Endothelial cell of umbilical vein (primary cell): Measurements from ENCODE around the gene BRAT1. TPM values are rescaled to one million over a fixed set of nuclear protein-coding genes. Genes with fewer than 3 reads are reported as not detected.

Experiments
- BruUV-seq: library from RNA; stranded (reverse); fragments of 400-500 nt; replicated peaks from 2 replicates; lab custom pipeline; 2021; lab: Mats Ljungman, UMichigan
- CTCF ChIA-PET: fragments of 300-600, 350-600 bp; sonication (Branson Sonifier 250); formaldehyde crosslinking; loops from one replicate; lab custom pipeline; 2021; ENCODE audit warnings: antibody characterized with exemption, inconsistent platforms; lab: Charles Lee
- POLR2A ChIA-PET: fragments of 300-600, 350-600 bp; sonication (Branson Sonifier 250); formaldehyde crosslinking; loops from one replicate; lab custom pipeline; 2021; ENCODE audit warnings: antibody characterized with exemption, inconsistent platforms; lab: Charles Lee
- DNase-seq: peaks from one replicate; pipeline ENCODE4 v3.0.0-alpha.2; 2011; ENCODE audit warnings: low read depth, low spot score
- FAIRE-seq: peaks from 2 replicates; lab custom pipeline; 2011; peaks lifted over from hg19 to GRCh38; lab: Jason Lieb, UNC
- H2AFZ ChIP-seq: 2 replicates; pipeline ENCODE4 v1.6.0; 2012; ENCODE audit warnings: low read depth, low read length, control low read depth, inconsistent platforms
- H3K27ac ChIP-seq: 2 replicates; pipeline ENCODE4 v1.5.1; 2011; ENCODE audit warnings: low read depth, mild to moderate bottlenecking, control low read depth, low read length, moderate library complexity; ENCODE audit not compliant: insufficient read depth
- H3K27me3 ChIP-seq, 2 experiments: 2 replicates each; pipeline versions ENCODE4 v1.6.0 to v1.6.1; 2011; ENCODE audit warnings: low read length in 2 of 2, mixed read lengths in 1 of 2; ENCODE audit not compliant: control insufficient read depth in 2 of 2, insufficient read depth in 2 of 2
- H3K36me3 ChIP-seq, 2 experiments: 2 replicates in 1 of 2; 3 replicates in 1 of 2; pipeline ENCODE4 v1.5.1; 2011; ENCODE audit warnings: low read length in 2 of 2, mild to moderate bottlenecking in 1 of 2, moderate library complexity in 1 of 2; ENCODE audit not compliant: control insufficient read depth in 2 of 2, insufficient read depth in 2 of 2; ENCODE audit errors: extremely low read depth in 1 of 2
- H3K4me1 ChIP-seq: 3 replicates; pipeline ENCODE4 v1.5.1; 2011; ENCODE audit warnings: mild to moderate bottlenecking, low read length; ENCODE audit not compliant: control insufficient read depth, insufficient read depth; ENCODE audit errors: extremely low read depth
- H3K4me2 ChIP-seq: 2 replicates; pipeline ENCODE4 v1.6.1; 2011; ENCODE audit warnings: low read length, control low read depth, mixed read lengths; ENCODE audit not compliant: insufficient read depth
- H3K4me3 ChIP-seq, 3 experiments: fragments of 200-600 bp in 1 of 3; sonication (generic), shearing (Covaris generic) in 1 of 3; replicated peaks in 1 of 3; 2 replicates each; pipeline ENCODE4 v1.5.1; 2011 to 2016; ENCODE audit warnings: control low read depth in 3 of 3, low read length in 3 of 3, mild to moderate bottlenecking in 2 of 3, inconsistent platforms in 1 of 3, low read depth in 1 of 3, moderate library complexity in 1 of 3; ENCODE audit not compliant: insufficient read depth in 1 of 3
- H3K79me2 ChIP-seq: 2 replicates; pipeline ENCODE4 v1.6.0; 2012; ENCODE audit warnings: low read length, inconsistent platforms; ENCODE audit not compliant: control insufficient read depth, insufficient read depth
- H3K9ac ChIP-seq: replicated peaks from 2 replicates; pipeline ENCODE3; 2011; ENCODE audit warnings: low read length, control low read depth; ENCODE audit not compliant: insufficient read depth; ENCODE audit errors: extremely low read depth
- H3K9me1 ChIP-seq: replicated peaks from 3 replicates; pipeline ENCODE4 v1.6.0; 2011; ENCODE audit warnings: mild to moderate bottlenecking, low read length; ENCODE audit not compliant: control insufficient read depth, insufficient read depth; ENCODE audit errors: extremely low read depth
- H3K9me3 ChIP-seq: replicated peaks from 2 replicates; pipeline ENCODE4 v1.5.1; 2012; ENCODE audit warnings: low read length, inconsistent platforms; ENCODE audit not compliant: control insufficient read depth, insufficient read depth
- H4K20me1 ChIP-seq: replicated peaks from 2 replicates; pipeline ENCODE3; 2011; ENCODE audit warnings: mild to moderate bottlenecking, low read length; ENCODE audit not compliant: control insufficient read depth, insufficient read depth; ENCODE audit errors: extremely low read depth
- EZH2 ChIP-seq: IDR thresholded peaks from 2 replicates; pipeline ENCODE4 v1.6.1; 2012; ENCODE audit warnings: borderline replicate concordance, low read depth, mild to moderate bottlenecking, moderate library complexity, low read length, inconsistent platforms; ENCODE audit not compliant: severe bottlenecking
- FOS ChIP-seq: IDR thresholded peaks from 2 replicates; pipeline ENCODE4 v1.6.1; 2011; ENCODE audit warnings: mild to moderate bottlenecking, low read length, moderate library complexity, borderline replicate concordance; ENCODE audit not compliant: insufficient read depth
- GATA2 ChIP-seq: IDR thresholded peaks from 2 replicates; pipeline ENCODE4 v1.7.0; 2011; ENCODE audit warnings: low read depth, mild to moderate bottlenecking, moderate library complexity, mixed read lengths, low read length; ENCODE audit not compliant: insufficient read length, insufficient read depth
- JUN ChIP-seq: IDR thresholded peaks from 2 replicates; pipeline ENCODE4 v1.6.1; 2011; ENCODE audit warnings: borderline replicate concordance, low read depth; ENCODE audit not compliant: insufficient read length, insufficient read depth
- MYC ChIP-seq: IDR thresholded peaks from one replicate; pipeline ENCODE4 v1.6.1; 2011; ENCODE audit warnings: mild to moderate bottlenecking, low read depth, low read length
- POLR2A ChIP-seq: IDR thresholded peaks from 2 replicates; pipeline ENCODE4 v1.6.1; 2012; ENCODE audit warnings: low read depth, mild to moderate bottlenecking, control low read depth, low read length
- POLR2AphosphoS5 ChIP-seq: IDR thresholded peaks from 2 replicates; pipeline ENCODE4 v1.6.1; 2012; ENCODE audit warnings: low read depth, mild to moderate bottlenecking, control low read depth, low read length, moderate library complexity; ENCODE audit not compliant: insufficient read depth
- dilution Hi-C: fragments of 300-500 bp; cut with MboI; formaldehyde crosslinking; loops from one replicate; pipeline ENCODE4 v1.15.0; 2019; ENCODE audit warnings: low sequenced_read_pairs; ENCODE audit not compliant: extremely low pct_ligation_motif_present
- intact Hi-C: fragments of 100-400 bp; cut with micrococcal nuclease; formaldehyde crosslinking; loops from one replicate; pipeline ENCODE4 v1.10.0; 2022
- polyA plus RNA-seq, 4 experiments: library from polyadenylated mRNA; depleted of rRNA in 3 of 4; stranded (reverse) in 3 of 4; unstranded in 1 of 4; fragments of >200 nt; gene quantifications; 2 replicates each; pipeline versions ENCODE4 v1.2.1 to v1.2.3, GENCODE V29; 2011 to 2012; ENCODE audit warnings: missing spikeins in 1 of 4
- total RNA-seq: library from RNA; stranded (reverse); gene quantifications from 2 replicates; pipeline ENCODE4 v1.2.3, GENCODE V29; 2021
- TF ChIP-seq, protein P1 (sequence below): IDR thresholded peaks from 2 replicates; pipeline ENCODE4 v1.6.1; 2011; ENCODE audit not compliant: insufficient read depth, insufficient read length
- TF ChIP-seq, protein P2 (sequence below), 2 donors: IDR thresholded peaks; 1 replicate in 1 of 2; 2 replicates in 1 of 2; pipeline ENCODE4 v1.5.1; 2011; ENCODE audit warnings: low read length in 2 of 2, mild to moderate bottlenecking in 2 of 2, moderate library complexity in 2 of 2, control low read depth in 1 of 2, inconsistent platforms in 1 of 2, low read depth in 1 of 2; ENCODE audit not compliant: insufficient read depth in 1 of 2; ENCODE audit errors: extremely low read depth in 1 of 2

Gene BRAT1
- total and polyA plus RNA-seq, 2 donors (not counting 3 experiments of a cell fraction or from before 2014, with no cell fraction given), result 31.1 to 31.6 TPM

DNA sequence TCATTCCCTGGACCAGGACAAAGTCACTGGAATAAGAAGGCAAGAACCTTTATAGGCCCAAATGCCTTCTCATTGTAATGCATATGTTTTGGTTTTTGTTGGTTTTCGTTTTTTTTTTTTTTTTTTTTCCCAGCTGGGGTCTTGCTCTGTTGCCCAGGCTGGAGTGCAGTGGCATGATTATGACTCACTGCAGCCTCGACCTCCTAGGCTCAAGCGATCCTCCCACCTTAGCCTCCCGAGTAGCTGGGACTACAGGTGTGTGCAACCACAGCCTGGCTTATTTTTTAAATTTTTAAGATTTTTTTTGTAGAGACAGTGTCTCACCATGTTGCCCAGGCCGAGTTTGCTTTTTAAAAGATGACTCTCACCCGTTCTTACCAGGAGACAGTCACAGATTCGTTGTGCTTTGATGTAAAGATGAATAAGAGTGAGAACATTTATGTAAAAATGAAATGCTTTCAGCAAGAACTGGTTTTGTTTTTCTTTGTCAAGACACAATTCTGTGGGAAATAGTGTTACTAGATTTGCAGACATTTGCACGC, 11.1 kb upstream of the BRAT1 start:
- FAIRE-seq (no peak), DNase-seq (no peak)
- dilution Hi-C loops, result no loop called here
- no peak overlapping the region for H3K4me2 ChIP-seq
- no peak overlapping the region for H3K4me3 ChIP-seq
- no peak overlapping the region for H2AFZ ChIP-seq
- no peaks in the 10 kb centered on the region for H3K27me3 ChIP-seq
- peaks cover 12% of the 10 kb centered on the region for H3K4me1 ChIP-seq
- BruUV-seq, result no TSS peak
- H3K79me2 ChIP-seq, result no peaks in the 10 kb centered on the region
- no peak overlapping the region for H3K27ac ChIP-seq
- no peaks in the 10 kb centered on the region for H3K9me3 ChIP-seq
- intact Hi-C loops, result no loop called here
- no peak for TF ChIP-seq GATA2
- TF ChIP-seq MYC, result no peak
- no peak for TF ChIP-seq EZH2
- no peak for TF ChIP-seq POLR2A
- TF ChIP-seq, protein P1, sequence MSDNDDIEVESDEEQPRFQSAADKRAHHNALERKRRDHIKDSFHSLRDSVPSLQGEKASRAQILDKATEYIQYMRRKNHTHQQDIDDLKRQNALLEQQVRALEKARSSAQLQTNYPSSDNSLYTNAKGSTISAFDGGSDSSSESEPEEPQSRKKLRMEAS, result no peak
- no peak for TF ChIP-seq JUN
- TF ChIP-seq, protein P2, sequence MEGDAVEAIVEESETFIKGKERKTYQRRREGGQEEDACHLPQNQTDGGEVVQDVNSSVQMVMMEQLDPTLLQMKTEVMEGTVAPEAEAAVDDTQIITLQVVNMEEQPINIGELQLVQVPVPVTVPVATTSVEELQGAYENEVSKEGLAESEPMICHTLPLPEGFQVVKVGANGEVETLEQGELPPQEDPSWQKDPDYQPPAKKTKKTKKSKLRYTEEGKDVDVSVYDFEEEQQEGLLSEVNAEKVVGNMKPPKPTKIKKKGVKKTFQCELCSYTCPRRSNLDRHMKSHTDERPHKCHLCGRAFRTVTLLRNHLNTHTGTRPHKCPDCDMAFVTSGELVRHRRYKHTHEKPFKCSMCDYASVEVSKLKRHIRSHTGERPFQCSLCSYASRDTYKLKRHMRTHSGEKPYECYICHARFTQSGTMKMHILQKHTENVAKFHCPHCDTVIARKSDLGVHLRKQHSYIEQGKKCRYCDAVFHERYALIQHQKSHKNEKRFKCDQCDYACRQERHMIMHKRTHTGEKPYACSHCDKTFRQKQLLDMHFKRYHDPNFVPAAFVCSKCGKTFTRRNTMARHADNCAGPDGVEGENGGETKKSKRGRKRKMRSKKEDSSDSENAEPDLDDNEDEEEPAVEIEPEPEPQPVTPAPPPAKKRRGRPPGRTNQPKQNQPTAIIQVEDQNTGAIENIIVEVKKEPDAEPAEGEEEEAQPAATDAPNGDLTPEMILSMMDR (IDR thresholded peaks at IDR 0.05; ENCODE audit: extremely low read depth in 1 of 2, insufficient read depth in 1 of 2, low read depth in 1 of 2, low read length in 2 of 2), result no peak
- no peak for TF ChIP-seq POLR2AphosphoS5
- TF ChIP-seq FOS, result no peak
- no peaks in the 10 kb centered on the region for H3K36me3 ChIP-seq
- H3K9me1 ChIP-seq, result no peaks in the 10 kb centered on the region
- ChIA-PET POLR2A (interaction anchor here (0.6 kb wide), 1 partner anchor 439 kb away, joined by 3 read pairs; no protein-coding TSS in a partner anchor), CTCF (interaction anchor here (0.6 to 2.2 kb wide), 3 partner anchors 55 to 144 kb away, joined by 3 to 8 read pairs (median 4); no protein-coding TSS in a partner anchor)
- H3K9ac ChIP-seq, result no peak overlapping the region
- no peaks in the 10 kb centered on the region for H4K20me1 ChIP-seq
